Neural progenitor cell (in vitro differentiated cells): Measurements from ENCODE around the gene BCKDHB.

Experiments used
- CTCF ChIP-seq: fragments of 200-600 bp; sonication (generic); IDR thresholded peaks from 2 replicates; pipeline ENCODE4 v1.5.1; 2017; ENCODE audit warnings: antibody characterized with exemption, mild to moderate bottlenecking
- EZH2 ChIP-seq: fragments of 200-600 bp; sonication (generic); IDR thresholded peaks from 2 replicates; pipeline ENCODE4 v1.6.1; 2017; ENCODE audit warnings: antibody characterized with exemption, mild to moderate bottlenecking, moderate library complexity

GRCh38 chr6:80197986-80198385 is 91.5 kb downstream of the BCKDHB start:
- no peak for TF ChIP-seq CTCF
- no peak for TF ChIP-seq EZH2
